Body of pancreas (tissue), 4 donors: ENCODE measurements around the gene INIP. TPM values are rescaled to one million over a fixed set of nuclear protein-coding genes. Genes with fewer than 3 reads are reported as not detected.
"Not testable (repeated sequence)": the region's sequence is repeated elsewhere in the genome, so short reads cannot be mapped to it uniquely, and the experiment has no call there.

Experiments used
- ATAC-seq: fragments of 150-250 bp; one replicate; pipeline ENCODE4 v1.9.1; 2016
- DNase-seq, 4 donors: peaks; one replicate each; pipeline ENCODE4 v3.0.0-alpha.2; 2019
- H3K27ac ChIP-seq, 4 donors: fragments of 200-600 bp; sonication (generic); 1 replicate in 3 of 4; 2 replicates in 1 of 4; pipeline versions ENCODE4 v1.5.1 to v1.6.1; 2016 to 2019; ENCODE audit warnings: mild to moderate bottlenecking in 1 of 4, mixed read lengths in 1 of 4, moderate library complexity in 1 of 4
- H3K27me3 ChIP-seq, 2 donors: fragments of 200-600 bp; sonication (generic); one replicate each; pipeline ENCODE4 v1.6.0; 2016; ENCODE audit warnings: mild to moderate bottlenecking in 1 of 2
- H3K36me3 ChIP-seq, 2 donors: fragments of 200-600 bp; sonication (generic); replicated peaks in 1 of 2; 2 replicates each; pipeline ENCODE4 v1.5.1; 2016; ENCODE audit warnings: low read depth in 2 of 2; ENCODE audit not compliant: insufficient read depth in 1 of 2
- H3K4me1 ChIP-seq: fragments of 200-600 bp; sonication (generic); one replicate; pipeline ENCODE4 v1.6.0; 2016
- H3K4me3 ChIP-seq, 2 donors: fragments of 200-600 bp; sonication (generic); 1 replicate in 1 of 2; 2 replicates in 1 of 2; pipeline ENCODE4 v1.5.1; 2016 to 2019
- H3K9me3 ChIP-seq, 3 donors: fragments of 200-600 bp; sonication (generic); 1 replicate in 2 of 3; 2 replicates in 1 of 3; pipeline ENCODE4 v1.5.1; 2016
- CTCF ChIP-seq, 7 experiments: fragments of 450-650 bp in 4 of 7; fragments of 200-600 bp in 3 of 7; sonication (generic) in 3 of 7; IDR thresholded peaks; one replicate each; pipeline ENCODE4 v1.5.1; 2016 to 2019; ENCODE audit warnings: antibody characterized with exemption in 7 of 7
- POLR2A ChIP-seq, 3 donors: fragments of 450-650 bp; IDR thresholded peaks; one replicate each; pipeline ENCODE4 v1.6.1; 2016; ENCODE audit warnings: antibody characterized with exemption in 3 of 3, mild to moderate bottlenecking in 2 of 3
- WGBS, 2 donors: methylation state at CpG; one replicate each; pipeline ENCODE4 v1.1.5; 2017; 5-methylcytosine and 5-hydroxymethylcytosine counted together
- intact Hi-C: fragments of 100-400 bp; cut with DNase I; formaldehyde crosslinking; loops from one replicate; pipeline ENCODE4 v1.15.1; 2023
- total RNA-seq, 2 donors: library from RNA; depleted of rRNA; stranded (reverse); fragments of >200 nt; gene quantifications; one replicate each; pipeline ENCODE4 v1.1.0, GENCODE V29; 2016

The INIP gene
- total RNA-seq, 2 donors from 2014 or later, result 13.5 to 14.5 TPM

GRCh38 chr9:112694706-112695555 lies 23.0 kb downstream of the INIP start:
- intact Hi-C loops, result no loop called here
- DNase-seq (no peak), ATAC-seq (no peak)
- WGBS, 2 donors, result 75 to 77% methylated on average over 4 of the region's 4 CpGs
- Histone ChIP-seq H3K27me3 (no peaks in the 10 kb centered on the region), H3K27ac (no peak overlapping the region), H3K36me3 (no peaks in the 10 kb centered on the region), H3K4me3 (no peak overlapping the region), H3K4me1 (no peaks in the 10 kb centered on the region), H3K9me3 (no peaks in the 10 kb centered on the region)
- TF ChIP-seq POLR2A (IDR thresholded peaks at IDR 0.05) (no peak), CTCF (IDR thresholded peaks at IDR 0.05) (no peak)

- intact Hi-C loops, result no loop called here
- no peak for TF ChIP-seq CTCF (IDR thresholded peaks at IDR 0.05)
- no peak for TF ChIP-seq POLR2A (IDR thresholded peaks at IDR 0.05)
- Histone ChIP-seq H3K9me3 (no peaks in the 10 kb centered on the region), H3K4me3 (no peak overlapping the region), H3K36me3 (peaks cover 0 to 3% of the 10 kb centered on the region in 2 donors), H3K27me3 (no peaks in the 10 kb centered on the region), H3K27ac (no peak overlapping the region), H3K4me1 (no peaks in the 10 kb centered on the region)
- WGBS, 2 donors, result 87 to 90% methylated on average over 6 of the region's 6 CpGs
- DNase-seq (no peak), ATAC-seq (no peak)
These were observed 28.7 kb downstream of the INIP start for GRCh38 chr9:112689161-112689740.

- H3K27ac ChIP-seq, result no peak overlapping the region
- WGBS, 2 donors, result 84 to 93% methylated on average over 6 of the region's 6 CpGs
- no peaks in the 10 kb centered on the region for H3K27me3 ChIP-seq
- intact Hi-C loops, result no loop called here
- DNase-seq (no peak), ATAC-seq (no peak)
- H3K4me3 ChIP-seq, result no peak overlapping the region
- no peak for TF ChIP-seq POLR2A (IDR thresholded peaks at IDR 0.05)
- no peak for TF ChIP-seq CTCF (IDR thresholded peaks at IDR 0.05)
- H3K9me3 ChIP-seq, result no peaks in the 10 kb centered on the region
- H3K4me1 ChIP-seq, result no peaks in the 10 kb centered on the region
- no peaks in the 10 kb centered on the region for H3K36me3 ChIP-seq
These were observed 37.0 kb downstream of the INIP start for GRCh38 chr9:112680731-112681402.

- no peak overlapping the region for H3K27ac ChIP-seq
- H3K9me3 ChIP-seq, result no peaks in the 10 kb centered on the region
- TF ChIP-seq CTCF (IDR thresholded peaks at IDR 0.05), result no peak
- no peak for TF ChIP-seq POLR2A (IDR thresholded peaks at IDR 0.05)
- no peaks in the 10 kb centered on the region for H3K4me1 ChIP-seq
- H3K4me3 ChIP-seq, result no peak overlapping the region
- intact Hi-C loops, result no loop called here
- H3K36me3 ChIP-seq, result no peaks in the 10 kb centered on the region
- no peak for ATAC-seq
- no peaks in the 10 kb centered on the region for H3K27me3 ChIP-seq
- no peak for DNase-seq
These were observed 40.9 kb downstream of the INIP start for GRCh38 chr9:112677040-112677439.

- 86 to 91% methylated on average over 4 of the region's 4 CpGs for WGBS, 2 donors
- H3K27me3 ChIP-seq, H3K4me3 ChIP-seq, H3K9me3 ChIP-seq, DNase-seq, intact Hi-C loops, ATAC-seq, H3K4me1 ChIP-seq, H3K27ac ChIP-seq, H3K36me3 ChIP-seq: not testable (repeated sequence)
These were observed 44.7 kb downstream of the INIP start for GRCh38 chr9:112673221-112673620.
